ENCODE measurements around the gene ZNF664.
A peak's percentile ranks its signal among the peaks of the same experiment; 100 is the strongest.

ZNF664 gene

GRCh38 chr12:123972457-123973401 lies at the start of gene ZNF664, which contains the start of gene CCDC92:
ZNF664 (plus strand) TSS chr12:123973215; CDS start chr12:124012145, 38,930 bp downstream.
CCDC92 (minus strand) TSS chr12:123972831; CDS start chr12:123944305, 28,526 bp downstream.
- peak; percentile 80 for DNase-seq (ENCODE audit: low spot score)

- no peak for DNase-seq (ENCODE audit: low spot score)
These were observed 49.1 kb upstream of the ZNF664 start for GRCh38 chr12:123923927-123924326.

GRCh38 chr12:123924539-123924938 lies 48.5 kb upstream of the ZNF664 start:
- no peak for DNase-seq (ENCODE audit: low spot score)

GRCh38 chr12:123928274-123928865 lies 44.6 kb upstream of the ZNF664 start:
- no peak for DNase-seq (ENCODE audit: low spot score)

GRCh38 chr12:123928897-123929296 lies 44.1 kb upstream of the ZNF664 start:
- no peak for DNase-seq (ENCODE audit: low spot score)

- DNase-seq (ENCODE audit: low spot score), result no peak
These were observed 43.0 kb upstream of the ZNF664 start for GRCh38 chr12:123929946-123930583.

GRCh38 chr12:123931686-123932321 lies 41.2 kb upstream of the ZNF664 start:
- DNase-seq (ENCODE audit: low spot score), result no peak

- no peak for DNase-seq (ENCODE audit: low spot score)
These were observed 39.8 kb upstream of the ZNF664 start for GRCh38 chr12:123933214-123933613.

- no peak for DNase-seq (ENCODE audit: low spot score)
These were observed 38.9 kb upstream of the ZNF664 start for GRCh38 chr12:123934016-123934620.

- no peak for DNase-seq (ENCODE audit: low spot score)
These were observed 38.2 kb upstream of the ZNF664 start for GRCh38 chr12:123934829-123935228.

- DNase-seq (ENCODE audit: low spot score), result no peak
These were observed 37.1 kb upstream of the ZNF664 start for GRCh38 chr12:123935956-123936355.

- no peak for DNase-seq (ENCODE audit: low spot score)
These were observed 36.5 kb upstream of the ZNF664 start for GRCh38 chr12:123936471-123936870.

GRCh38 chr12:123936956-123937706 lies 35.9 kb upstream of the ZNF664 start:
- no peak for DNase-seq (ENCODE audit: low spot score)

- no peak for DNase-seq (ENCODE audit: low spot score)
These were observed 35.1 kb upstream of the ZNF664 start for GRCh38 chr12:123937707-123938591.

GRCh38 chr12:123938679-123939480 lies 34.1 kb upstream of the ZNF664 start:
- no peak for DNase-seq (ENCODE audit: low spot score)

GRCh38 chr12:123939716-123940626 lies 33.0 kb upstream of the ZNF664 start:
- no peak for DNase-seq (ENCODE audit: low spot score)

GRCh38 chr12:123940627-123940966 lies 32.4 kb upstream of the ZNF664 start:
- no peak for DNase-seq (ENCODE audit: low spot score)

GRCh38 chr12:123941000-123941399 lies 32.0 kb upstream of the ZNF664 start:
- DNase-seq (ENCODE audit: low spot score), result no peak
